Liver (tissue), 9 donors: ENCODE results near the gene PNMA6E. TPM values are rescaled to one million over a fixed set of nuclear protein-coding genes. Genes with fewer than 3 reads are reported as not detected.
"Not testable (repeated sequence)": the region's sequence is repeated elsewhere in the genome, so short reads cannot be mapped to it uniquely, and the experiment has no call there.

Source experiments
- DNase-seq: peaks from one replicate; pipeline ENCODE4 v3.0.0-alpha.2; 2017; ENCODE audit warnings: low spot score
- H3K27ac ChIP-seq, 2 donors: one replicate each; pipeline ENCODE4 v1.7.0; 2013; ENCODE audit warnings: inconsistent platforms in 2 of 2, low read length in 2 of 2, control low read depth in 1 of 2, low read depth in 1 of 2, mild to moderate bottlenecking in 1 of 2
- H3K27me3 ChIP-seq, 4 donors: one replicate each; pipeline versions ENCODE4 v1.6.1 to v1.7.0; 2013; ENCODE audit warnings: low read length in 3 of 4, inconsistent platforms in 1 of 4, mild to moderate bottlenecking in 1 of 4, moderate library complexity in 1 of 4; ENCODE audit not compliant: control insufficient read depth in 4 of 4, insufficient read depth in 4 of 4
- H3K36me3 ChIP-seq, 4 donors: one replicate each; pipeline versions ENCODE4 v1.6.1 to v1.7.0; 2013; ENCODE audit warnings: low read length in 3 of 4, mild to moderate bottlenecking in 3 of 4, low read depth in 1 of 4, moderate library complexity in 1 of 4; ENCODE audit not compliant: control insufficient read depth in 4 of 4, insufficient read depth in 3 of 4
- H3K4me1 ChIP-seq, 4 donors: one replicate each; pipeline versions ENCODE4 v1.6.1 to v1.7.0; 2013; ENCODE audit warnings: low read length in 3 of 4, mild to moderate bottlenecking in 3 of 4, moderate library complexity in 1 of 4; ENCODE audit not compliant: control insufficient read depth in 4 of 4, insufficient read depth in 4 of 4
- H3K4me3 ChIP-seq, 3 donors: one replicate each; pipeline versions ENCODE4 v1.6.1 to v1.7.0; 2013; ENCODE audit warnings: low read length in 3 of 3, control low read depth in 1 of 3, low read depth in 1 of 3, mild to moderate bottlenecking in 1 of 3
- H3K9ac ChIP-seq, 2 donors: one replicate each; pipeline ENCODE4 v1.7.0; 2013; ENCODE audit warnings: low read length in 2 of 2, mild to moderate bottlenecking in 2 of 2, moderate library complexity in 2 of 2, control low read depth in 1 of 2, low read depth in 1 of 2
- H3K9me3 ChIP-seq, 4 donors: one replicate each; pipeline versions ENCODE4 v1.6.1 to v1.7.0; 2013; ENCODE audit warnings: low read length in 3 of 4; ENCODE audit not compliant: control insufficient read depth in 4 of 4
- FOXA1 ChIP-seq: IDR thresholded peaks from 2 replicates; pipeline ENCODE4 v1.6.1; 2016; ENCODE audit warnings: antibody characterized with exemption
- FOXA2 ChIP-seq: IDR thresholded peaks from 2 replicates; pipeline ENCODE4 v1.6.1; 2016; ENCODE audit warnings: antibody characterized with exemption
- GABPA ChIP-seq, 2 donors: IDR thresholded peaks in 1 of 2; conservative IDR thresholded peaks in 1 of 2; 2 replicates each; pipeline ENCODE4 v1.6.1; 2016; ENCODE audit warnings: antibody characterized with exemption in 2 of 2, mild to moderate bottlenecking in 1 of 2, moderate library complexity in 1 of 2
- HNF4A ChIP-seq, 2 donors: conservative IDR thresholded peaks; 2 replicates each; pipeline ENCODE4 v1.6.1; 2016; ENCODE audit warnings: antibody characterized with exemption in 2 of 2, mild to moderate bottlenecking in 2 of 2
- JUND ChIP-seq, 2 donors: IDR thresholded peaks; 2 replicates each; pipeline ENCODE4 v1.6.1; 2016; ENCODE audit warnings: antibody characterized with exemption in 2 of 2
- NR2F2 ChIP-seq: IDR thresholded peaks from 2 replicates; pipeline ENCODE4 v1.6.1; 2016; ENCODE audit warnings: antibody characterized with exemption
- RAD21 ChIP-seq, 2 donors: IDR thresholded peaks; 2 replicates each; pipeline ENCODE4 v1.6.1; 2016; ENCODE audit warnings: antibody characterized with exemption in 2 of 2, mild to moderate bottlenecking in 2 of 2
- RXRA ChIP-seq, 2 donors: IDR thresholded peaks; 2 replicates each; pipeline ENCODE4 v1.6.1; 2017 to 2018; ENCODE audit warnings: antibody characterized with exemption in 2 of 2, mild to moderate bottlenecking in 1 of 2
- TAF1 ChIP-seq: conservative IDR thresholded peaks from 2 replicates; pipeline ENCODE4 v1.6.1; 2016; ENCODE audit warnings: antibody characterized with exemption, mild to moderate bottlenecking
- YY1 ChIP-seq: IDR thresholded peaks from 2 replicates; pipeline ENCODE4 v1.6.1; 2016; ENCODE audit warnings: antibody characterized with exemption, mild to moderate bottlenecking
- WGBS: extraction: QIAGEN DNeasy Blood & Tissue Kit; methylation state at CpG from one replicate; pipeline ENCODE4 v1.1.7; 2013; 5-methylcytosine and 5-hydroxymethylcytosine counted together
- polyA plus RNA-seq, 2 donors: library from polyadenylated mRNA; stranded (reverse) in 1 of 2; unstranded in 1 of 2; fragments of 200-250 nt in 1 of 2; fragments of >200 nt in 1 of 2; fragmentation: Nextera tagmentation in 1 of 2; extraction: Ambion mirVana in 1 of 2; gene quantifications; one replicate each; pipeline versions ENCODE4 v1.2.1 to v1.2.3, GENCODE V29; 2013 to 2015
- total RNA-seq, 2 donors: library from RNA; depleted of rRNA; stranded (reverse); fragments of >200 nt; gene quantifications; one replicate each; pipeline ENCODE4 v1.2.3, GENCODE V29; 2014
- TF ChIP-seq, protein P1 (sequence below): IDR thresholded peaks from 2 replicates; pipeline ENCODE4 v1.6.1; 2016; ENCODE audit warnings: antibody characterized with exemption
- TF ChIP-seq, protein P2 (sequence below): fragments of 150-350 bp; IDR thresholded peaks from 2 replicates; pipeline ENCODE4 v1.5.1; 2017; ENCODE audit warnings: improper control_type of control experiment, low read depth, low read length; ENCODE audit not compliant: missing input control
- TF ChIP-seq, protein P3 (sequence below): IDR thresholded peaks from 2 replicates; pipeline ENCODE4 v1.6.1; 2016; ENCODE audit warnings: antibody characterized with exemption
- TF ChIP-seq, protein P4 (sequence below): IDR thresholded peaks from 2 replicates; pipeline ENCODE4 v1.6.1; 2016; ENCODE audit warnings: antibody characterized with exemption
- donor health status: healthy.
- donor health status: healthy.
- donor health status: healthy.
- donor health status: healthy.
- donor health status: healthy.

PNMA6E gene
- total and polyA plus RNA-seq, 4 donors: not detected

DNA sequence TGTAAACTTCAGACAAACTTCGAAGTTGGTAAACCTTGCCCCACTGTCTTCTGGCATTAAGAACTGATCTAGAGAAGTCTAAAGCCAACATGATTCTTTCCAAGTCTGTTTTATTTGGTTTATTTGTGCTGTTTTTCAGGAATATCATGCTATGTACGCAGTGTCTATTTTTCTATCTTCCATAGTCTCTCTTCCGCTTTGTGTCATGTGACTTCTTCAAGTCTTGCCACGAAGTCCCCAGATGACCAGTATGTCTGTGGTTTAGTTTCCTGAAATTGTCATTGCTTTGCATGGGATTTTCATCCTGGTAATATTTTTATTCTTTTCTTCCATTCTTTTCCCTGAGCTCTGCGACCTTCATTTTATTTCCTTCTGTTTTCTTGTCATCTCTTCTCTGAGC lies 15.1 kb downstream of the PNMA6E start:
- no peak for TF ChIP-seq HNF4A (conservative IDR thresholded peaks at IDR 0.05)
- no peak for TF ChIP-seq FOXA1
- TF ChIP-seq RAD21 (IDR thresholded peaks at IDR 0.05): no peak
- TF ChIP-seq JUND (IDR thresholded peaks at IDR 0.05): no peak
- TF ChIP-seq FOXA2: no peak
- TF ChIP-seq YY1: no peak
- TF ChIP-seq, protein P1, sequence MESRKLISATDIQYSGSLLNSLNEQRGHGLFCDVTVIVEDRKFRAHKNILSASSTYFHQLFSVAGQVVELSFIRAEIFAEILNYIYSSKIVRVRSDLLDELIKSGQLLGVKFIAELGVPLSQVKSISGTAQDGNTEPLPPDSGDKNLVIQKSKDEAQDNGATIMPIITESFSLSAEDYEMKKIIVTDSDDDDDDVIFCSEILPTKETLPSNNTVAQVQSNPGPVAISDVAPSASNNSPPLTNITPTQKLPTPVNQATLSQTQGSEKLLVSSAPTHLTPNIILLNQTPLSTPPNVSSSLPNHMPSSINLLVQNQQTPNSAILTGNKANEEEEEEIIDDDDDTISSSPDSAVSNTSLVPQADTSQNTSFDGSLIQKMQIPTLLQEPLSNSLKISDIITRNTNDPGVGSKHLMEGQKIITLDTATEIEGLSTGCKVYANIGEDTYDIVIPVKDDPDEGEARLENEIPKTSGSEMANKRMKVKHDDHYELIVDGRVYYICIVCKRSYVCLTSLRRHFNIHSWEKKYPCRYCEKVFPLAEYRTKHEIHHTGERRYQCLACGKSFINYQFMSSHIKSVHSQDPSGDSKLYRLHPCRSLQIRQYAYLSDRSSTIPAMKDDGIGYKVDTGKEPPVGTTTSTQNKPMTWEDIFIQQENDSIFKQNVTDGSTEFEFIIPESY: no peak
- TF ChIP-seq, protein P2, sequence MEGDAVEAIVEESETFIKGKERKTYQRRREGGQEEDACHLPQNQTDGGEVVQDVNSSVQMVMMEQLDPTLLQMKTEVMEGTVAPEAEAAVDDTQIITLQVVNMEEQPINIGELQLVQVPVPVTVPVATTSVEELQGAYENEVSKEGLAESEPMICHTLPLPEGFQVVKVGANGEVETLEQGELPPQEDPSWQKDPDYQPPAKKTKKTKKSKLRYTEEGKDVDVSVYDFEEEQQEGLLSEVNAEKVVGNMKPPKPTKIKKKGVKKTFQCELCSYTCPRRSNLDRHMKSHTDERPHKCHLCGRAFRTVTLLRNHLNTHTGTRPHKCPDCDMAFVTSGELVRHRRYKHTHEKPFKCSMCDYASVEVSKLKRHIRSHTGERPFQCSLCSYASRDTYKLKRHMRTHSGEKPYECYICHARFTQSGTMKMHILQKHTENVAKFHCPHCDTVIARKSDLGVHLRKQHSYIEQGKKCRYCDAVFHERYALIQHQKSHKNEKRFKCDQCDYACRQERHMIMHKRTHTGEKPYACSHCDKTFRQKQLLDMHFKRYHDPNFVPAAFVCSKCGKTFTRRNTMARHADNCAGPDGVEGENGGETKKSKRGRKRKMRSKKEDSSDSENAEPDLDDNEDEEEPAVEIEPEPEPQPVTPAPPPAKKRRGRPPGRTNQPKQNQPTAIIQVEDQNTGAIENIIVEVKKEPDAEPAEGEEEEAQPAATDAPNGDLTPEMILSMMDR: no peak
- H3K27ac ChIP-seq: no peak overlapping the region
- H3K9me3 ChIP-seq: no peaks in the 10 kb centered on the region
- H3K4me3 ChIP-seq: no peak overlapping the region
- no peaks in the 10 kb centered on the region for H3K27me3 ChIP-seq
- no peak for DNase-seq
- no peak overlapping the region for H3K9ac ChIP-seq
- H3K36me3 ChIP-seq: no peaks in the 10 kb centered on the region
- H3K4me1 ChIP-seq: peaks cover 0 to 4% (median 2%) of the 10 kb centered on the region in 4 donors
- WGBS: 84% methylated on average over 5 of the region's 5 CpGs

DNA sequence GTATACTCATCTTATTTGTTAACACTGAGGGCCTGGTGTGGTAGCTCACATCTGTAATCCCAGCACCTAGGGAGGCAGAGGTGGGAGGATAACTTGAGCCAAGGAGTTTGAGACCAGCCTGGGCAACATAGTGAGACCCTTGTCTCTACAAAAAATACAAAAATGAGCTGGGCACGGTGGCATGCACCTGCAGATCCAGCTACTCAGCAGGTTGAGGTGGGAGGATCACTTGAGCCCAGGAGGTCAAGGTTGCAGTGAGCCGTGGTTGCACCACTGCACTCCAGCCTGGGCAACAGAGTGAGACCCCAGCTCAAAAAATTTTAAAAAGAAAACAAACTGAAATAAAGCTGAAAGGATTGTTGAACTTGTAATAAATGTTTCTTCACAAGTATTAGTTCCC lies 16.2 kb downstream of the PNMA6E start:
- not testable (repeated sequence) for H3K4me3 ChIP-seq, H3K36me3 ChIP-seq, H3K9me3 ChIP-seq, H3K27ac ChIP-seq, H3K9ac ChIP-seq, H3K4me1 ChIP-seq, H3K27me3 ChIP-seq, DNase-seq
- WGBS: 71% methylated on average over 2 of the region's 2 CpGs

DNA sequence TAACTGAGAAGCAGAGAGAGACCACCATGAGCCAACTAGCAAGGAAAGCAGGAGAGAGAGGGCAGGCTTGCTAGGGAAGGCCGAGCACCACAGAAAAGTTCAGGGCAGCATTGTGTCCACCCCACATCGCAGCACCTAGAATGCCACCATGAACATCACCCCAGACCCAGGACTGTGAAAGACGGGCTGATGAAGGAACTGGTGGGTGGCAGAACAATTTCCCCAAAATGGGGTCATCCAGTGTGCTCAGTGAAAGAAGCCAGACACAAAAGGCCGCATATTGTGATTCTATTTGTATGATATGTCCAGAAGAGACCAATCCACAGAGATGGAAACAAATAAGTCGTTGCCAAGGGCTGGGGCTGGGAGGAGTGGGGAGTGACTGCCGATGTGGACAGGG lies 16.8 kb downstream of the PNMA6E start:
- Histone ChIP-seq H3K4me1 (peaks cover 0 to 6% (median 2%) of the 10 kb centered on the region in 4 donors), H3K27ac (no peak overlapping the region), H3K4me3 (no peak overlapping the region), H3K36me3 (no peaks in the 10 kb centered on the region), H3K27me3 (no peaks in the 10 kb centered on the region), H3K9me3 (no peaks in the 10 kb centered on the region), H3K9ac (no peak overlapping the region)
- TF ChIP-seq RXRA (IDR thresholded peaks at IDR 0.05) (no peak), TAF1 (no peak), GABPA (IDR thresholded peaks at IDR 0.05 in 1 of 2, conservative IDR thresholded peaks at IDR 0.05 in 1 of 2) (no peak), FOXA1 (no peak), RAD21 (IDR thresholded peaks at IDR 0.05) (no peak), HNF4A (conservative IDR thresholded peaks at IDR 0.05) (no peak), NR2F2 (no peak)
- TF ChIP-seq, protein P3, sequence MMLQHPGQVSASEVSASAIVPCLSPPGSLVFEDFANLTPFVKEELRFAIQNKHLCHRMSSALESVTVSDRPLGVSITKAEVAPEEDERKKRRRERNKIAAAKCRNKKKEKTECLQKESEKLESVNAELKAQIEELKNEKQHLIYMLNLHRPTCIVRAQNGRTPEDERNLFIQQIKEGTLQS: no peak
- TF ChIP-seq, protein P4, sequence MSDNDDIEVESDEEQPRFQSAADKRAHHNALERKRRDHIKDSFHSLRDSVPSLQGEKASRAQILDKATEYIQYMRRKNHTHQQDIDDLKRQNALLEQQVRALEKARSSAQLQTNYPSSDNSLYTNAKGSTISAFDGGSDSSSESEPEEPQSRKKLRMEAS: no peak
- TF ChIP-seq, protein P1: no peak
- WGBS: 96% methylated on average over 6 of the region's 6 CpGs
- no peak for DNase-seq
